ENCODE data around the gene ZNF235.

DNA sequence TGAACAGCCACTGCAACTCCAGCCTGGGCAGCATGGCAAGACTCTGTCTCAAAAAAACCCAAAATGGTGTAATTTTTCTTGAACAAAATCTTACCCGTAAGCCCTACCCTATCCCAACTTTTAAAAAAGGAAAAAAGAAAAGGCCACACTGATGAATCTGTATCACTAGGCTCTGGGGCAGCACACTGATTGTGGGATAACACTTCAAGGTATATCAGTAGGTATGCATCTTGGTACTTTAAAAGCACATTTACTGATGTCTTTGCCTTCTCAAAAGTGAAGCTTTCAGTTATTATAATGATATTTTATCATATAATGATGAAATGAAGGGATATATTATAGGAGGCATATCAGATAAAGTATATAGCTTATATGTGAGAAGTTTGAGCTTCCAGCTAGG lies 27.3 kb upstream of the ZNF235 start:
- TF ChIP-seq, protein P1, sequence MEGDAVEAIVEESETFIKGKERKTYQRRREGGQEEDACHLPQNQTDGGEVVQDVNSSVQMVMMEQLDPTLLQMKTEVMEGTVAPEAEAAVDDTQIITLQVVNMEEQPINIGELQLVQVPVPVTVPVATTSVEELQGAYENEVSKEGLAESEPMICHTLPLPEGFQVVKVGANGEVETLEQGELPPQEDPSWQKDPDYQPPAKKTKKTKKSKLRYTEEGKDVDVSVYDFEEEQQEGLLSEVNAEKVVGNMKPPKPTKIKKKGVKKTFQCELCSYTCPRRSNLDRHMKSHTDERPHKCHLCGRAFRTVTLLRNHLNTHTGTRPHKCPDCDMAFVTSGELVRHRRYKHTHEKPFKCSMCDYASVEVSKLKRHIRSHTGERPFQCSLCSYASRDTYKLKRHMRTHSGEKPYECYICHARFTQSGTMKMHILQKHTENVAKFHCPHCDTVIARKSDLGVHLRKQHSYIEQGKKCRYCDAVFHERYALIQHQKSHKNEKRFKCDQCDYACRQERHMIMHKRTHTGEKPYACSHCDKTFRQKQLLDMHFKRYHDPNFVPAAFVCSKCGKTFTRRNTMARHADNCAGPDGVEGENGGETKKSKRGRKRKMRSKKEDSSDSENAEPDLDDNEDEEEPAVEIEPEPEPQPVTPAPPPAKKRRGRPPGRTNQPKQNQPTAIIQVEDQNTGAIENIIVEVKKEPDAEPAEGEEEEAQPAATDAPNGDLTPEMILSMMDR (conservative IDR thresholded peaks at IDR 0.05 in 1 of 2, IDR thresholded peaks at IDR 0.05 in 1 of 2; ENCODE audit: extremely low read depth in 1 of 2, insufficient read depth in 1 of 2, low read depth in 1 of 2, low read length in 2 of 2): no peak
- no peak for TF ChIP-seq EZH2 (IDR thresholded peaks at IDR 0.05; ENCODE audit: borderline replicate concordance, low read length)
